Mesendoderm (in vitro differentiated cells): ENCODE measurements around the gene CCDC28B.
A peak's percentile ranks its signal among the peaks of the same experiment; 100 is the strongest.

Experiments
- DNase-seq: peaks from one replicate; pipeline ENCODE4 v3.0.0; 2013
- H2AK5ac ChIP-seq: 2 replicates; pipeline ENCODE4 v1.6.1; 2013; ENCODE audit warnings: low read length, inconsistent platforms
- H2BK120ac ChIP-seq: 2 replicates; pipeline ENCODE4 v1.6.1; 2013; ENCODE audit warnings: low read depth, mild to moderate bottlenecking, low read length, moderate library complexity, mixed read lengths
- H2BK15ac ChIP-seq: replicated peaks from 2 replicates; pipeline ENCODE4 v1.6.1; 2013; ENCODE audit warnings: low read depth, mild to moderate bottlenecking, moderate library complexity
- H2BK5ac ChIP-seq: 2 replicates; pipeline ENCODE4 v1.6.1; 2013; ENCODE audit warnings: low read length, inconsistent platforms
- H3K18ac ChIP-seq: 2 replicates; pipeline ENCODE4 v1.6.1; 2013; ENCODE audit warnings: mild to moderate bottlenecking, low read length, mixed read lengths
- H3K23ac ChIP-seq: one replicate; pipeline ENCODE4 v1.6.1; 2013; ENCODE audit warnings: low read length
- H3K27ac ChIP-seq: 2 replicates; pipeline ENCODE4 v1.5.1; 2013; ENCODE audit warnings: low read depth, mild to moderate bottlenecking, inconsistent platforms, low read length, moderate library complexity
- H3K27me3 ChIP-seq: 2 replicates; pipeline ENCODE4 v1.6.1; 2013; ENCODE audit warnings: low read length, control low read depth, mild to moderate bottlenecking, inconsistent platforms; ENCODE audit not compliant: insufficient read depth, poor library complexity
- H3K36me3 ChIP-seq: 2 replicates; pipeline ENCODE4 v1.6.1; 2013; ENCODE audit warnings: low read length, inconsistent platforms; ENCODE audit not compliant: control insufficient read depth, insufficient read depth
- H3K4ac ChIP-seq: one replicate; pipeline ENCODE4 v1.6.1; 2013; ENCODE audit warnings: low read depth, mild to moderate bottlenecking, low read length, moderate library complexity
- H3K4me1 ChIP-seq: 2 replicates; pipeline ENCODE4 v1.6.1; 2013; ENCODE audit warnings: low read depth, low read length, inconsistent platforms; ENCODE audit not compliant: control insufficient read depth
- H3K4me2 ChIP-seq: 2 replicates; pipeline ENCODE4 v1.6.1; 2013; ENCODE audit warnings: low read length
- H3K4me3 ChIP-seq: 2 replicates; pipeline ENCODE4 v1.5.1; 2013; ENCODE audit warnings: mild to moderate bottlenecking, low read length
- H3K56ac ChIP-seq: one replicate; pipeline ENCODE4 v1.6.1; 2013; ENCODE audit warnings: low read length
- H3K79me1 ChIP-seq: 2 replicates; pipeline ENCODE4 v1.6.1; 2013; ENCODE audit warnings: low read length, inconsistent platforms
- H3K79me2 ChIP-seq: 2 replicates; pipeline ENCODE4 v1.6.1; 2013; ENCODE audit warnings: mild to moderate bottlenecking, low read length; ENCODE audit not compliant: control insufficient read depth, insufficient read depth
- H3K9ac ChIP-seq: 2 replicates; pipeline ENCODE4 v1.6.1; 2013; ENCODE audit warnings: low read length, inconsistent platforms
- H4K5ac ChIP-seq: one replicate; pipeline ENCODE4 v1.6.1; 2013; ENCODE audit warnings: low read length
- H4K8ac ChIP-seq: one replicate; pipeline ENCODE4 v1.6.1; 2013; ENCODE audit warnings: low read depth, mild to moderate bottlenecking, control low read depth, low read length, moderate library complexity
- WGBS: extraction: QIAGEN DNeasy Blood & Tissue Kit; methylation state at CpG from one replicate; pipeline ENCODE4 v1.1.7; 2013; ENCODE audit warnings: low lambda C conversion rate, missing lambda C conversion rate; ENCODE audit not compliant: insufficient coverage; ENCODE audit errors: extremely low coverage; 5-methylcytosine and 5-hydroxymethylcytosine counted together

Gene CCDC28B

DNA sequence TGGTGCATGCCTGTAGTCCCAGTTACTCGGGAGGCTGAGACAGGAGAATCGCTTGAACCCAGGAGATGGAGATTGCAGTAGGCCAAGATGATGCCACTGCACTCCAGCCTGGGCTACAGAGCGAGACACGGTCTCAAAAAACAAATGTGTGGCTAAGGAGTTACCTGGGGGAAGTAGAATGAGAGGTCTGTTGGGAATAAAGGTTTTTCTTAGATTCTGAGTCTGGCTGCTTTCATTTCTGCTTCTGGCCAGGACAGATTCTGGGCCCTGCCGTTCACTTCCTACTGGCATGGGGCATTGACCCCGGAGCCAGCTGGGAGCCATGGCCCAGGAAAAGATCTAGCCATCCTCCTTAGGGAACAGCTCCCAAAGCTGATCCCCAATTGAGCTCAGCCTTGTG is 8.1 kb downstream of the CCDC28B start:
- WGBS, result no CpG with 5 or more reads among the region's 6 CpGs
- H3K4me3 ChIP-seq, result no peak overlapping the region
- no peak overlapping the region for H4K5ac ChIP-seq
- no peak overlapping the region for H3K23ac ChIP-seq
- no peak overlapping the region for H2BK5ac ChIP-seq
- no peak overlapping the region for H2BK120ac ChIP-seq
- H3K9ac ChIP-seq, result no peak overlapping the region
- H4K8ac ChIP-seq, result no peak overlapping the region
- no peak overlapping the region for H3K4ac ChIP-seq
- peaks cover 3% of the 10 kb centered on the region for H3K4me1 ChIP-seq
- H3K79me2 ChIP-seq, result no peaks in the 10 kb centered on the region
- H2AK5ac ChIP-seq, result no peak overlapping the region
- H3K4me2 ChIP-seq, result no peak overlapping the region
- DNase-seq, result no peak
- no peaks in the 10 kb centered on the region for H3K36me3 ChIP-seq
- H2BK15ac ChIP-seq, result no peak overlapping the region
- no peaks in the 10 kb centered on the region for H3K27me3 ChIP-seq
- H3K56ac ChIP-seq, result no peak overlapping the region
- H3K27ac ChIP-seq, result no peak overlapping the region
- no peak overlapping the region for H3K18ac ChIP-seq
- H3K79me1 ChIP-seq, result no peaks in the 10 kb centered on the region

- no peaks in the 10 kb centered on the region for H3K27me3 ChIP-seq
- H3K79me2 ChIP-seq, result no peaks in the 10 kb centered on the region
- WGBS, result no CpG with 5 or more reads among the region's 5 CpGs
- H4K8ac ChIP-seq, result no peak within 1 kb of the TSS
- no peak within 1 kb of the TSS for H2BK15ac ChIP-seq
- no peak within 1 kb of the TSS for H3K4ac ChIP-seq
- H4K5ac ChIP-seq, result no peak within 1 kb of the TSS
- H3K9ac ChIP-seq, result no peak within 1 kb of the TSS
- no peak within 1 kb of the TSS for H3K27ac ChIP-seq
- no peak within 1 kb of the TSS for H2AK5ac ChIP-seq
- H3K4me2 ChIP-seq, result no peak within 1 kb of the TSS
- H3K4me1 ChIP-seq, result peaks cover 3% of the 10 kb centered on the region
- no peak within 1 kb of the TSS for H2BK120ac ChIP-seq
- no peak within 1 kb of the TSS for H3K23ac ChIP-seq
- no peak within 1 kb of the TSS for H3K18ac ChIP-seq
- peak; percentile 62 for DNase-seq
- no peak within 1 kb of the TSS for H3K4me3 ChIP-seq
- no peaks in the 10 kb centered on the region for H3K79me1 ChIP-seq
- no peak within 1 kb of the TSS for H2BK5ac ChIP-seq
- H3K36me3 ChIP-seq, result no peaks in the 10 kb centered on the region
- H3K56ac ChIP-seq, result no peak within 1 kb of the TSS
These were observed 8.5 kb downstream of the CCDC28B start, which contains the start of gene DCDC2B for GRCh38 chr1:32208891-32209328. DCDC2B (plus strand) TSS chr1:32209089; CDS start chr1:32209094, 5 bp downstream.

DNA sequence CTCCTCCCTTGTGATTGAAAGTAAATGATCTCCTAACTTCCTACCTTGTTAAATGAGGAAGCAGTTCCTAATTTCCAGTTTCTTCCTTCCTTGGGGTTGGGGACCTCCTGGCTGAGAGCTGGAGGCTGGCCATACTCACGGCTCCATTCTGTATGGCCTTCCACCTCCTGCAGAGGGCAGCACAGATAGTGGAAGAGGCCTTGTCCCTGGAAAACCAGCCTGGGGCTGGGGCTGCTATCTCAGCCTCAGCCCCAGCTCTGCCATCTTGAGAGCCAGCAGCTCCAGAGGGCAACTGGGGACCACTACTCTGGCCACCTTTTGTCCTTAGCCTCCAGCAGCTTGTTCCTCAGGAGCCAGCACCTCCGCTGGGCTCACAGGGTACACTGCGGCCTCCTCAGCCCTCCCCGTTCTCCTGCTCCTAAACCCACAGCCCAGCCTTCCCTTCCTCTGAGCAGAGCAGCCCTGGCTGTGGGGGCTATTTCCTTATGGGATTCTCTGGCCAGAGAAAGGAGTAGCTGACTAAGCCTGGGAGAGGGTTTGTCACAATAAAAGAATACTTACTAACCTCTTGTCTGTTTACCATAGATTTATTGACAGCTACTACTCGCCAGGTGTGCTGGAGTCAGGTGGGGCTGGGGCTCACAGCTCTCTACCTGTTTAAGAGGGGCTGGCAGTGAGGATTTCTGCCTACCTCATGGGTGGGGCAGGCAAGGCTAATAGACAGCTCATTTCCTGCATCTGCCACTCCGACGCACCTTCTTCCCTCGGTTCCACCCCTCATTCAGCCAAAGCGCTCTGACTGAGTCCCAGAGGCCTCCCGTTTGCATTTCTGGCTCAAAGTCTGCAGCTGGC is 15.5 kb downstream of the CCDC28B start:
- Histone ChIP-seq H3K79me2 (no peaks in the 10 kb centered on the region), H2AK5ac (no peak overlapping the region), H3K79me1 (no peaks in the 10 kb centered on the region), H2BK120ac (no peak overlapping the region), H3K27ac (no peak overlapping the region), H4K8ac (no peak overlapping the region), H3K4me3 (no peak overlapping the region), H3K23ac (no peak overlapping the region), H2BK5ac (no peak overlapping the region), H2BK15ac (no peak overlapping the region), H3K4me1 (no peaks in the 10 kb centered on the region), H4K5ac (no peak overlapping the region), H3K27me3 (no peaks in the 10 kb centered on the region), H3K36me3 (peaks cover 4% of the 10 kb centered on the region), H3K4ac (no peak overlapping the region), H3K18ac (no peak overlapping the region), H3K56ac (no peak overlapping the region), H3K4me2 (no peak overlapping the region), H3K9ac (no peak overlapping the region)
- peak; percentile 87 for DNase-seq
- no CpG with 5 or more reads among the region's 10 CpGs for WGBS

DNA sequence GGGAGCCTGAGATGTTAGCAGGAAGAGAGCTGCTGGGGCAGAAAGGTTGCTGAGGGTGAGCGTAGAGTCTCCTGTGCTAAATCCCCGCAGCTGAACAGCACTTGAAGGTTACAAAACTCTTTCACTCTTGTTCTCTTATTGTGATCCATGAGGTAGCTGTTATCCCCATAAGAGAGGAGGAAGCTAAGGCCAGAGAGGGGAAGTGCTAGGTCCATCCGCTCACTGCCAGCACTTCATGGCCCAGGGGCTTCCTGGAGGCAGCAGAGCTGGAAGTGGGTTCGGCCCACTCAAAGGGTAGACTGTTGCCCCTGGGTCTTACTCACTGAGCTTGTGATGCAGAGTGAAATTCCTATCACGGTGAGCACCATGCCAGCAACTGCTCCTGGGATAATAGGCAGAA is 16.2 kb downstream of the CCDC28B start:
- H3K4ac ChIP-seq, result no peak overlapping the region
- no peak overlapping the region for H2BK120ac ChIP-seq
- H3K4me3 ChIP-seq, result no peak overlapping the region
- peaks cover 4% of the 10 kb centered on the region for H3K79me1 ChIP-seq
- no peaks in the 10 kb centered on the region for H3K79me2 ChIP-seq
- H3K36me3 ChIP-seq, result peaks cover 4% of the 10 kb centered on the region
- peaks cover 5% of the 10 kb centered on the region for H3K4me1 ChIP-seq
- H4K8ac ChIP-seq, result no peak overlapping the region
- no peak overlapping the region for H3K27ac ChIP-seq
- no peak overlapping the region for H3K9ac ChIP-seq
- no peak overlapping the region for H2BK5ac ChIP-seq
- no CpG with 5 or more reads among the region's 5 CpGs for WGBS
- no peak overlapping the region for H2AK5ac ChIP-seq
- H3K18ac ChIP-seq, result no peak overlapping the region
- H3K56ac ChIP-seq, result no peak overlapping the region
- no peak overlapping the region for H2BK15ac ChIP-seq
- no peak for DNase-seq
- no peak overlapping the region for H3K23ac ChIP-seq
- H3K4me2 ChIP-seq, result no peak overlapping the region
- no peaks in the 10 kb centered on the region for H3K27me3 ChIP-seq
- H4K5ac ChIP-seq, result no peak overlapping the region

GRCh38 chr1:32219022-32219421 is 18.6 kb downstream of the CCDC28B start:
- H3K79me1 ChIP-seq, result peaks cover 14% of the 10 kb centered on the region
- H2BK15ac ChIP-seq, result no peak overlapping the region
- no peak overlapping the region for H3K4me2 ChIP-seq
- H2AK5ac ChIP-seq, result no peak overlapping the region
- H3K36me3 ChIP-seq, result peaks cover 5% of the 10 kb centered on the region
- H3K27me3 ChIP-seq, result no peaks in the 10 kb centered on the region
- H2BK5ac ChIP-seq, result no peak overlapping the region
- H4K5ac ChIP-seq, result no peak overlapping the region
- H3K18ac ChIP-seq, result no peak overlapping the region
- H3K79me2 ChIP-seq, result peaks cover 14% of the 10 kb centered on the region
- WGBS, result no CpG with 5 or more reads among the region's 7 CpGs
- H3K4ac ChIP-seq, result no peak overlapping the region
- no peak overlapping the region for H2BK120ac ChIP-seq
- no peak overlapping the region for H3K27ac ChIP-seq
- no peak for DNase-seq
- H3K4me1 ChIP-seq, result peaks cover 5% of the 10 kb centered on the region
- no peak overlapping the region for H3K9ac ChIP-seq
- no peak overlapping the region for H3K56ac ChIP-seq
- no peak overlapping the region for H3K23ac ChIP-seq
- no peak overlapping the region for H3K4me3 ChIP-seq
- no peak overlapping the region for H4K8ac ChIP-seq
